ENCODE measurements around the gene KCNQ4.

Gene KCNQ4

GRCh38 chr1:40847023-40847745, 63.6 kb downstream of the KCNQ4 start:
- no peak for ATAC-seq
- TF ChIP-seq TSHZ2 (CRISPR knock-in tag; IDR thresholded peaks at IDR 0.05) (no peak), PPARA (CRISPR knock-in tag; IDR thresholded peaks at IDR 0.05; ENCODE audit: borderline replicate concordance) (no peak), POU6F1 (CRISPR knock-in tag; IDR thresholded peaks at IDR 0.05; ENCODE audit: borderline replicate concordance, low read depth) (no peak), ESRRG (CRISPR knock-in tag; IDR thresholded peaks at IDR 0.05) (no peak), ZFP3 (CRISPR knock-in tag; IDR thresholded peaks at IDR 0.05) (no peak), GLIS3 (CRISPR knock-in tag; IDR thresholded peaks at IDR 0.05) (no peak), ZNF8 (CRISPR knock-in tag; IDR thresholded peaks at IDR 0.05) (no peak), ARNTL (CRISPR knock-in tag; IDR thresholded peaks at IDR 0.05; ENCODE audit: borderline replicate concordance, low read depth) (no peak), ZC3H10 (CRISPR knock-in tag; IDR thresholded peaks at IDR 0.05) (no peak), OSR1 (CRISPR knock-in tag; IDR thresholded peaks at IDR 0.05) (no peak), CSDC2 (CRISPR knock-in tag; IDR thresholded peaks at IDR 0.05) (no peak), ISL1 (CRISPR knock-in tag; IDR thresholded peaks at IDR 0.05) (no peak), SNAI2 (CRISPR knock-in tag; IDR thresholded peaks at IDR 0.05) (no peak), CREB5 (CRISPR knock-in tag; IDR thresholded peaks at IDR 0.05; ENCODE audit: low read depth) (no peak)

- ATAC-seq, result peak; percentile 94
- no peak for TF ChIP-seq ZFP30 (CRISPR knock-in tag; IDR thresholded peaks at IDR 0.05)
Observed at GRCh38 chr1:40848530-40849189, 65.1 kb downstream of the KCNQ4 start.

GRCh38 chr1:40849801-40850592, 66.4 kb downstream of the KCNQ4 start:
- TF ChIP-seq ZNF70 (CRISPR knock-in tag; IDR thresholded peaks at IDR 0.05) (no peak), SNAI2 (CRISPR knock-in tag; IDR thresholded peaks at IDR 0.05) (no peak), PATZ1 (CRISPR knock-in tag; IDR thresholded peaks at IDR 0.05; ENCODE audit: borderline replicate concordance) (no peak), GLIS3 (CRISPR knock-in tag; IDR thresholded peaks at IDR 0.05) (no peak), POU6F1 (CRISPR knock-in tag; IDR thresholded peaks at IDR 0.05; ENCODE audit: borderline replicate concordance, low read depth) (no peak), BACH2 (CRISPR knock-in tag; IDR thresholded peaks at IDR 0.05; ENCODE audit: borderline replicate concordance) (no peak)
- peak; percentile 91 for ATAC-seq
